Mesothelial cell of epicardium (in vitro differentiated cells): ENCODE results near the gene TMEM181. TPM values are rescaled to one million over a fixed set of nuclear protein-coding genes. Genes with fewer than 3 reads are reported as not detected.

Source experiments
- DNase-seq, 2 experiments: peaks; one replicate each; pipeline ENCODE4 v3.0.0; 2021; ENCODE audit warnings: low spot score in 2 of 2; ENCODE audit not compliant: unreplicated experiment in 2 of 2
- H3K27ac Mint-ChIP-seq: 2 replicates; pipeline ENCODE4 v1.8.0; 2021; ENCODE audit warnings: mixed read lengths
- H3K27me3 Mint-ChIP-seq: 2 replicates; pipeline ENCODE4 v1.8.0; 2021; ENCODE audit warnings: low read depth, mixed read lengths
- H3K36me3 Mint-ChIP-seq: 2 replicates; pipeline ENCODE4 v1.8.0; 2021; ENCODE audit warnings: mixed read lengths
- H3K4me1 Mint-ChIP-seq: 2 replicates; pipeline ENCODE4 v1.8.0; 2021; ENCODE audit warnings: mixed read lengths
- H3K4me3 Mint-ChIP-seq: 2 replicates; pipeline ENCODE4 v1.8.0; 2021; ENCODE audit warnings: mild to moderate bottlenecking, moderate library complexity, mixed read lengths
- H3K9me3 Mint-ChIP-seq: 2 replicates; pipeline ENCODE4 v1.8.0; 2021; ENCODE audit warnings: mixed read lengths
- CTCF ChIP-seq: fragments of 200-600 bp; sonication (generic); IDR thresholded peaks from one replicate; pipeline ENCODE4 v1.5.0; 2021; ENCODE audit warnings: antibody characterized with exemption; ENCODE audit not compliant: unreplicated experiment
- total RNA-seq: library from RNA; stranded (reverse); gene quantifications from 3 replicates; pipeline ENCODE4 v1.2.1, GENCODE V29; 2021

Gene TMEM181
- total RNA-seq, 1 donor from 2014 or later: 23.8 TPM

GRCh38 chr6:158571826-158572652 is 12.1 kb downstream of the TMEM181 start:
- Mint-ChIP-seq H3K36me3 (peaks cover 13% of the 10 kb centered on the region), H3K4me3 (no peak overlapping the region), H3K27ac (no peak overlapping the region), H3K27me3 (no peaks in the 10 kb centered on the region), H3K9me3 (peaks cover 2% of the 10 kb centered on the region), H3K4me1 (no peaks in the 10 kb centered on the region)
- TF ChIP-seq CTCF: no peak
- no peak for DNase-seq

DNA sequence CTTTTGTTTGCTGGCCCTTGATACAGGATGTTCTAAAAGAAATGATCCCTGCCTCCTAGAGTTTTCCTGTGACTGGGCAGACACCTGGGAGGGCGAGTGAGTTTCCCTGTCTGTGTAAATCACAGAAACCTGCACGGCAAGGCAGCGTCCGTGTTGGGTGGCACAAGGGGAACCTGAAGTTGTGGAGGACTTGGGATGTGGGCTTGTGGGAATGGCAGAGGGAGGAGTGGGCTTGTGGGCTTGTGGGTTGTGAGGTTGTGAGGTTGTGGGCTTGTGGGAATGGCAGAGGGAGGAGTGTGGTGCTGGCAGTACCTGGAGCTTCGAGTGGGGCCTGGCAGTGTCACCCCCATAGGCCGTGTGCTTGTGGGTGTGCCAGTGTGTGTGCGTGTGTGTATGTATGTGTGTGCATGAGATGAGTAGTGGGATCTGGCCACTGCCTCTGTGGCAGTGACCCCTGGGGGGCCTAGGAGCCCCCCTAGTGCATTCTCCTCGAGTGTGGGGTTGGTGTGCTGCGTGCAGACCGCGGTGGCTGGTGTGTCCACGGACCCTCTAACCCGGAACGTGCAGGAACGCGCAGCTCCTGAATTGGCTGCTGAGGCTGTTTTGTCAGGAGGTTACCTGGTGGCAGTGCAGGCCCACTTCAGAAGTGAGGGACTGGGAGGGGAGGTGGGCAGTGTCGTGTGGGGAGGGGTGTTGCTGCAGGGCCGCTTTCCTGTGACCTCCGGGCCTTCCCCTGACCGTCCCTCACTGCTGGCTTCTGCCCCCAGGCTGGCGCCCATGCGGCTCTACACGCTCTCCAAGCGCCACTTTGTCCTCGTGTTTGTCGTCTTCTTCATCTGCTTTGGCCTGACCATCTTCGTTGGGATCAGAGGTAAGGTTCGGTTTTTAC is 13.0 kb downstream of the TMEM181 start:
- Mint-ChIP-seq H3K27ac (no peak overlapping the region), H3K4me1 (no peaks in the 10 kb centered on the region), H3K27me3 (no peaks in the 10 kb centered on the region), H3K9me3 (peaks cover 7% of the 10 kb centered on the region), H3K4me3 (no peak overlapping the region), H3K36me3 (peaks cover 20% of the 10 kb centered on the region)
- no peak for DNase-seq
- TF ChIP-seq CTCF: no peak

GRCh38 chr6:158573542-158573931 is 13.6 kb downstream of the TMEM181 start:
- no peak for TF ChIP-seq CTCF
- Mint-ChIP-seq H3K36me3 (peaks cover 23% of the 10 kb centered on the region), H3K27me3 (no peaks in the 10 kb centered on the region), H3K4me3 (no peak overlapping the region), H3K9me3 (peaks cover 13% of the 10 kb centered on the region), H3K4me1 (no peaks in the 10 kb centered on the region), H3K27ac (no peak overlapping the region)
- DNase-seq: no peak

DNA sequence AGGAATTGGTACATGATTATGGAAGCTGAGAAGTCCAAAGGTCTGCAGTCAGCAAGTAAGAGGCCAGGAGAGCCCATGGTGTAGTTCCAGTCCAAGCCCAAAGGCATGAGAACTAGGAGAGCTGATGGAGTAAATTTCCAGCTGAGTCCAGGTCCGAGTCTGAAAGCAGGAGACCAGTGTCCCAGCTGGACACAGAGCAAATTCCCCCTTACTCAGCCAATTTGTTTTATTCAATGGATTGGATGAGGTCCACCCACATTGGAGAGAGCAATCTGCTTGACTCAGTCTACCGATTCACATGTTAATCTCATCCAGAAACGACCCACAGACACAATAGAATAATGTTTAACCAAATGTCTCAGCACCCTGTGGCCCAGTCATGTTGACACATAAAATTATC is 14.9 kb downstream of the TMEM181 start:
- Mint-ChIP-seq H3K27ac (no peak overlapping the region), H3K4me3 (no peak overlapping the region), H3K9me3 (peaks cover 14% of the 10 kb centered on the region), H3K27me3 (no peaks in the 10 kb centered on the region), H3K36me3 (peaks cover 23% of the 10 kb centered on the region), H3K4me1 (no peaks in the 10 kb centered on the region)
- DNase-seq: no peak
- TF ChIP-seq CTCF: no peak

- Mint-ChIP-seq H3K9me3 (peaks cover 14% of the 10 kb centered on the region), H3K27ac (no peak overlapping the region), H3K4me1 (no peaks in the 10 kb centered on the region), H3K27me3 (no peaks in the 10 kb centered on the region), H3K4me3 (no peak overlapping the region), H3K36me3 (peaks cover 23% of the 10 kb centered on the region)
- no peak for DNase-seq
- TF ChIP-seq CTCF: no peak
Observed at GRCh38 chr6:158575550-158575949, 15.7 kb downstream of the TMEM181 start.
